ENCODE data around the gene RTKN2. TPM values are rescaled to one million over a fixed set of nuclear protein-coding genes. Genes with fewer than 3 reads are reported as not detected.

Gene RTKN2
- total and polyA plus RNA-seq, 2 of the 4 experiments (the other 2 are of a cell fraction) = 0.75 to 0.90 TPM

GRCh38 chr10:62214364-62214874 lies 54.2 kb downstream of the RTKN2 start:
- Histone ChIP-seq H2AK9ac (replicated peaks; ENCODE audit: low read depth, low read length, poor library complexity) (no peak overlapping the region), H4K91ac (ENCODE audit: insufficient read depth, low read depth, low read length) (no peak overlapping the region), H2BK20ac (ENCODE audit: low read depth, low read length) (no peak overlapping the region), H4K20me1 (ENCODE audit: insufficient read depth, low read length) (no peaks in the 10 kb centered on the region), H4K8ac (ENCODE audit: low read depth in 2 of 2, low read length in 2 of 2) (no peak overlapping the region), H2BK15ac (ENCODE audit: low read depth, low read length) (no peak overlapping the region), H3K9me1 (ENCODE audit: insufficient read depth, low read length) (no peaks in the 10 kb centered on the region; the same call in 1 of the 2 replicates), H2AFZ (replicated peaks; ENCODE audit: low read length, poor library complexity) (no peak overlapping the region), H3K14ac (replicated peaks; ENCODE audit: low read depth, low read length) (no peak overlapping the region), H4K5ac (ENCODE audit: low read depth, low read length) (no peak overlapping the region), H2BK120ac (ENCODE audit: low read depth, low read length) (no peak overlapping the region), H3K4me3 (ENCODE audit: insufficient read depth, low read depth, low read length) (no peak overlapping the region), H3K27me3 (ENCODE audit: control insufficient read depth, insufficient read depth, low read length) (no peaks in the 10 kb centered on the region), H3K23ac (ENCODE audit: low read depth, low read length) (no peak overlapping the region), H3K9ac (ENCODE audit: low read depth, low read length) (no peak overlapping the region), H2BK5ac (ENCODE audit: low read depth, low read length, poor library complexity, severe bottlenecking) (no peak overlapping the region), H3K4me1 (ENCODE audit: control insufficient read depth, insufficient read depth, low read length) (no peaks in the 10 kb centered on the region), H3K56ac (ENCODE audit: extremely low read depth, insufficient read depth, low read length) (no peak overlapping the region), H3K36me3 (ENCODE audit: control insufficient read depth, insufficient read depth, low read length) (no peaks in the 10 kb centered on the region), H3K4me2 (ENCODE audit: low read depth, low read length) (no peak overlapping the region), H3K4ac (ENCODE audit: low read depth, low read length) (no peak overlapping the region), H2AK5ac (ENCODE audit: low read depth, low read length) (no peak overlapping the region), H3K18ac (ENCODE audit: low read depth, low read length) (no peak overlapping the region), H3K9me3 (ENCODE audit: control insufficient read depth, insufficient read depth, low read length) (no peaks in the 10 kb centered on the region), H3K79me1 (ENCODE audit: low read depth in 1 of 2, low read length in 2 of 2) (no peaks in the 10 kb centered on the region), H3K27ac (ENCODE audit: insufficient read depth, low read length) (no peak overlapping the region)
- TF ChIP-seq MAFK (IDR thresholded peaks at IDR 0.05; ENCODE audit: low read depth, low read length) (no peak), NFE2L2 (IDR thresholded peaks at IDR 0.05; ENCODE audit: low read depth, low read length) (no peak), SMC3 (IDR thresholded peaks at IDR 0.05; ENCODE audit: low read depth, low read length) (no peak), CHD1 (IDR thresholded peaks at IDR 0.05; ENCODE audit: low read depth, low read length) (no peak), USF2 (IDR thresholded peaks at IDR 0.05; ENCODE audit: low read depth, low read length) (no peak), MXI1 (IDR thresholded peaks at IDR 0.05; ENCODE audit: borderline replicate concordance, low read depth, low read length) (no peak), CTCF (conservative IDR thresholded peaks at IDR 0.05; ENCODE audit: low read depth, low read length) (no peak), FOS (IDR thresholded peaks at IDR 0.05; ENCODE audit: low read depth, low read length) (no peak), BHLHE40 (IDR thresholded peaks at IDR 0.05; ENCODE audit: low read depth, low read length) (no peak), RFX5 (IDR thresholded peaks at IDR 0.05; ENCODE audit: low read depth, low read length) (no peak), RAD21 (IDR thresholded peaks at IDR 0.05; ENCODE audit: low read length) (no peak), ELK1 (IDR thresholded peaks at IDR 0.05; ENCODE audit: borderline replicate concordance, low read depth, low read length) (no peak), CEBPB (IDR thresholded peaks at IDR 0.05; ENCODE audit: low read depth, low read length) (no peak), POLR2A (IDR thresholded peaks at IDR 0.05; ENCODE audit: low read depth, low read length) (no peak), MAZ (IDR thresholded peaks at IDR 0.05; ENCODE audit: borderline replicate concordance, low read depth, low read length) (no peak), RCOR1 (IDR thresholded peaks at IDR 0.05; ENCODE audit: insufficient replicate concordance, low read length) (no peak)
- ChIA-PET CTCF (interaction anchor here (0.6 kb wide), 1 partner anchor 18 kb away, joined by 3 read pairs; no protein-coding TSS in a partner anchor), POLR2A (ENCODE audit: unreplicated experiment) (interaction anchor here (0.5 kb wide), 1 partner anchor 313 kb away, joined by 3 read pairs; no protein-coding TSS in a partner anchor)
- WGBS, 2 experiments (ENCODE audit: extremely low coverage in 2 of 2, insufficient read length in 1 of 2) = no CpG with 5 or more reads among the region's 3 CpGs
- dilution Hi-C loops (cut with HindIII; ENCODE audit: low sequenced_read_pairs, unreplicated experiment) (no loop called here), intact Hi-C loops (cut with micrococcal nuclease) (loop anchor here (5.0 kb wide), 1 partner anchor 37 kb away; no protein-coding TSS in a partner anchor), in situ Hi-C loops (cut with MboI; ENCODE audit: low sequenced_read_pairs) (no loop called here)
- DNase-seq (no peak), ATAC-seq (ENCODE audit: low read depth) (no peak)
- no TSS peak for BruUV-seq (replicated peaks)

Data from IMR-90 (cell line).